GM12878 (cell line): Measurements from ENCODE around the gene CMYA5. TPM values are rescaled to one million over a fixed set of nuclear protein-coding genes. Genes with fewer than 3 reads are reported as not detected.

Experiments used
- ATAC-seq: fragments of 200-7000 bp; cut with Tn5 transposase; 3 replicates; pipeline ENCODE4 v1.9.1; 2020; ENCODE audit warnings: mild to moderate bottlenecking, moderate library complexity
- BruUV-seq: library from RNA; stranded (reverse); fragments of 400-500 nt; replicated peaks from 2 replicates; lab custom pipeline; 2021; lab: Mats Ljungman, UMichigan
- CTCF ChIA-PET: fragments of 300-600 bp; sonication (Branson Sonifier 250); formaldehyde crosslinking; extraction: SDS; loops from one replicate; lab custom pipeline; 2021; ENCODE audit warnings: inconsistent platforms; lab: Yijun Ruan, JAX
- POLR2A ChIA-PET: fragments of 350-600 bp; formaldehyde crosslinking; extraction: SDS; loops from one replicate; lab custom pipeline; 2021; ENCODE audit warnings: inconsistent platforms; lab: Charles Lee
- RAD21 ChIA-PET: fragments of 300-600 bp; sonication (Branson Sonifier 250); formaldehyde crosslinking; loops from one replicate; lab custom pipeline; 2023; ENCODE audit warnings: antibody characterized with exemption; ENCODE audit not compliant: unreplicated experiment; lab: Charles Lee
- SMC1A ChIA-PET: fragments of 300-600 bp; sonication (Branson Sonifier 250); formaldehyde crosslinking; loops from one replicate; lab custom pipeline; 2023; ENCODE audit not compliant: unreplicated experiment, uncharacterized antibody; lab: Charles Lee
- DNase-seq: peaks from one replicate; pipeline ENCODE4 v3.0.0-alpha.2; 2011; ENCODE audit warnings: low read depth, low spot score
- FAIRE-seq: peaks from 3 replicates; lab custom pipeline; 2011; peaks lifted over from hg19 to GRCh38; lab: Jason Lieb, UNC
- H2AFZ ChIP-seq: 2 replicates; pipeline ENCODE4 v1.6.0; 2011; ENCODE audit warnings: low read depth, low read length, control low read depth; ENCODE audit not compliant: control insufficient read depth
- H3K27ac ChIP-seq: 2 replicates; pipeline ENCODE4 v1.5.1; 2011; ENCODE audit warnings: control low read depth; ENCODE audit not compliant: control insufficient read depth, insufficient read depth
- H3K27me3 ChIP-seq, 2 experiments: replicated peaks in 1 of 2; 2 replicates each; pipeline versions ENCODE4 v1.6.0 to v1.6.1; 2011; ENCODE audit warnings: low read length in 1 of 2; ENCODE audit not compliant: control insufficient read depth in 2 of 2, insufficient read depth in 2 of 2
- H3K36me3 ChIP-seq, 2 experiments: 2 replicates each; pipeline ENCODE4 v1.5.1; 2011; ENCODE audit warnings: low read length in 1 of 2; ENCODE audit not compliant: control insufficient read depth in 2 of 2, insufficient read depth in 2 of 2
- H3K4me1 ChIP-seq: 2 replicates; pipeline ENCODE4 v1.6.1; 2011; ENCODE audit warnings: mild to moderate bottlenecking, low read length, moderate library complexity, mixed read lengths; ENCODE audit not compliant: control insufficient read depth, insufficient read depth
- H3K4me2 ChIP-seq: 2 replicates; pipeline ENCODE4 v1.6.0; 2011; ENCODE audit warnings: control low read depth; ENCODE audit not compliant: control insufficient read depth, insufficient read depth
- H3K4me3 ChIP-seq: fragments of 200-600 bp; sonication (generic); 2 replicates; pipeline ENCODE4 v1.5.1; 2016
- H3K79me2 ChIP-seq: 2 replicates; pipeline ENCODE4 v1.6.0; 2011; ENCODE audit warnings: low read length; ENCODE audit not compliant: control insufficient read depth, insufficient read depth
- H3K9ac ChIP-seq: 2 replicates; pipeline ENCODE4 v1.8.0; 2011; ENCODE audit warnings: low read length, control low read depth, mixed read lengths; ENCODE audit not compliant: control insufficient read depth, insufficient read depth
- H3K9me3 ChIP-seq: replicated peaks from 3 replicates; pipeline ENCODE4 v1.5.1; 2011; ENCODE audit warnings: mild to moderate bottlenecking, low read length; ENCODE audit not compliant: control insufficient read depth, insufficient read depth
- H4K20me1 ChIP-seq: 2 replicates; pipeline ENCODE4 v1.6.0; 2011; ENCODE audit not compliant: control insufficient read depth, insufficient read depth
- BMI1 ChIP-seq: fragments of 450-650 bp; IDR thresholded peaks from 2 replicates; pipeline ENCODE4 v1.6.1; 2016; ENCODE audit warnings: mild to moderate bottlenecking, moderate library complexity, borderline replicate concordance
- ESRRA ChIP-seq: IDR thresholded peaks from 2 replicates; pipeline ENCODE4 v1.6.1; 2012; ENCODE audit warnings: mild to moderate bottlenecking, low read length, improper control_type of control experiment
- HDAC2 ChIP-seq: fragments of 200-600 bp; sonication (generic); IDR thresholded peaks from 2 replicates; pipeline ENCODE4 v1.6.1; 2017
- HDGF ChIP-seq: fragments of 450-650 bp; IDR thresholded peaks from 2 replicates; pipeline ENCODE4 v1.6.1; 2016; ENCODE audit warnings: antibody characterized with exemption
- KLF5 ChIP-seq: fragments of 450-650 bp; IDR thresholded peaks from 2 replicates; pipeline ENCODE4 v1.6.1; 2014; ENCODE audit warnings: mild to moderate bottlenecking; ENCODE audit not compliant: partially characterized antibody
- NFXL1 ChIP-seq: fragments of 450-650 bp; IDR thresholded peaks from 2 replicates; pipeline ENCODE4 v1.6.1; 2017; ENCODE audit warnings: antibody characterized with exemption, mild to moderate bottlenecking, borderline replicate concordance
- NFYA ChIP-seq: IDR thresholded peaks from 2 replicates; pipeline ENCODE4 v1.6.1; 2011; ENCODE audit warnings: low read depth, mild to moderate bottlenecking, low read length, improper control_type of control experiment, borderline replicate concordance
- RBBP5 ChIP-seq: fragments of 200-600 bp; sonication (generic); conservative IDR thresholded peaks from 2 replicates; pipeline ENCODE4 v1.6.1; 2016
- RCOR1 ChIP-seq: conservative IDR thresholded peaks from 2 replicates; pipeline ENCODE4 v1.6.1; 2012; ENCODE audit warnings: low read depth, low read length, improper control_type of control experiment
- RUNX3 ChIP-seq: IDR thresholded peaks from 2 replicates; pipeline ENCODE4 v1.6.1; 2012; ENCODE audit warnings: low read length, inconsistent platforms
- TAF1 ChIP-seq: IDR thresholded peaks from 2 replicates; pipeline ENCODE4 v1.6.1; 2011; ENCODE audit warnings: mild to moderate bottlenecking, low read depth, low read length, borderline replicate concordance
- ZNF384 ChIP-seq: IDR thresholded peaks from 2 replicates; pipeline ENCODE4 v1.6.1; 2012; ENCODE audit warnings: low read depth, mild to moderate bottlenecking, low read length, improper control_type of control experiment, borderline replicate concordance
- WGBS: methylation state at CpG from one replicate; pipeline ENCODE4 v1.1.6; 2016; ENCODE audit warnings: low lambda C conversion rate; ENCODE audit not compliant: insufficient replicate concordance, insufficient coverage; ENCODE audit errors: missing lambda C conversion rate; 5-methylcytosine and 5-hydroxymethylcytosine counted together
- in situ Hi-C: fragments of 300-500 bp; cut with MboI; formaldehyde crosslinking; loops from 9 replicates; pipeline ENCODE4 v1.14.3; 2018; ENCODE audit warnings: mixed read lengths
- intact Hi-C: fragments of 100-400 bp; cut with micrococcal nuclease; formaldehyde crosslinking; loops from one replicate; pipeline ENCODE4 v1.14.2; 2022; ENCODE audit not compliant: unreplicated experiment
- polyA plus RNA-seq, 11 experiments: library from polyadenylated mRNA; depleted of rRNA in 4 of 11; unstranded in 6 of 11; stranded (reverse) in 5 of 11; fragments of >200 nt; fragmentation: Nextera tagmentation in 4 of 11; fragmentation: Illumina TruSeq in 1 of 11; extraction: Ambion mirVana in 4 of 11; extraction: Trizol in 1 of 11; gene quantifications; 1 replicate in 1 of 11; 2 replicates in 10 of 11; pipeline versions ENCODE4 v1.2.1 to v1.2.3, GENCODE V29; 2011 to 2016; ENCODE audit warnings: inconsistent platforms in 2 of 11, missing spikeins in 2 of 11, low read depth in 1 of 11
- total RNA-seq, 4 experiments: library from RNA; depleted of rRNA in 3 of 4; stranded (reverse); fragments of >200 nt in 3 of 4; fragmentation: Illumina TruSeq in 1 of 4; extraction: Trizol in 1 of 4; gene quantifications; 2 replicates each; pipeline versions ENCODE4 v1.2.1 to v1.2.3, GENCODE V29; 2013 to 2021
- TF ChIP-seq, protein P1 (sequence below): IDR thresholded peaks from 2 replicates; pipeline ENCODE4 v1.6.1; 2012; ENCODE audit warnings: low read length, inconsistent platforms

The CMYA5 gene
- total and polyA plus RNA-seq, 10 of the 15 experiments (the other 5 are each of a cell fraction or from before 2014, with no cell fraction given) = 0.01 to 0.34 (median 0.16) TPM; not detected in 1

DNA sequence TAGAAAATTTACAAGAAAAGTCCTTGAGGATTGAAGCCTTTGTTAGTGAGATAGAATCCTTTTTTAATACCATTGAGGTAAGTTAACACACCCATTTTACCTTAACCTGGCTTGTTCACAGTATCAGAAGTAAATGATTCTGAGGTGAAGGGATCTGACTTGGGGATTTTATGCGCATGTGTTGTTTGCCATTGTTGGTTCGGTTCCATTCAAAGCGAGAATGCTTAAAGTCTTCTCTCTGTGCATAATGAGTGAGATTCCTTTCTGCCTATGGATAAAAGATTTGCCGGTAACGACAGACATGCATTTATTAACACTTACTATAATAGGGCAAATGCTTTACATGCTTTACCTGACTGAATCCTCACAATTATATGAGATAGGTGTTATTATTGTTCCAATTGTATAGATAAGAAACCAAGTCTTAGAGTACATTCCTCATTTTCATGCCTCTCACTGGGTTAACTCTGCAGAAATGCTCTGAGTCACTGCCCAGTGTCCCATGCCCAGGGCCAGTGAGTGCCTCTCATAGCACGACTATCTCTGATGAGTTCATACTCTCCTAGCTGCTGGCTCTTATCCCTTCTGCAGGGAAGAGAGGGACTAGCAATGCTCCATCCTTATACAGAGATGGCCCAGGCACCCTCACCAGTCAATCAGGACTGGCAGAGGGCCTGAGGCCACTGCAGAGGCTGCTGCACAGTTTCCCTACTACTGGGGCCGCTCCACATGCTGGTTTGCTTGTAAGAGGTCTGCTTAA, 54.4 kb downstream of the CMYA5 start:
- SMC1A ChIA-PET = no interaction called here
- POLR2A ChIA-PET = no interaction called here
- no peak for FAIRE-seq
- RAD21 ChIA-PET = no interaction called here
- Histone ChIP-seq H3K4me2 (no peak overlapping the region), H2AFZ (no peak overlapping the region), H3K36me3 (no peaks in the 10 kb centered on the region), H3K79me2 (no peaks in the 10 kb centered on the region), H3K27me3 (no peaks in the 10 kb centered on the region), H3K4me1 (no peaks in the 10 kb centered on the region), H3K9me3 (no peaks in the 10 kb centered on the region), H3K27ac (no peak overlapping the region), H4K20me1 (no peaks in the 10 kb centered on the region), H3K4me3 (no peak overlapping the region), H3K9ac (no peak overlapping the region)
- DNase-seq = no peak
- ATAC-seq = no peak
- in situ Hi-C loops (no loop called here), intact Hi-C loops (no loop called here)
- no TSS peak for BruUV-seq
- 77% methylated on average over 7 of the region's 7 CpGs for WGBS
- CTCF ChIA-PET = no interaction called here
- TF ChIP-seq, protein P1, sequence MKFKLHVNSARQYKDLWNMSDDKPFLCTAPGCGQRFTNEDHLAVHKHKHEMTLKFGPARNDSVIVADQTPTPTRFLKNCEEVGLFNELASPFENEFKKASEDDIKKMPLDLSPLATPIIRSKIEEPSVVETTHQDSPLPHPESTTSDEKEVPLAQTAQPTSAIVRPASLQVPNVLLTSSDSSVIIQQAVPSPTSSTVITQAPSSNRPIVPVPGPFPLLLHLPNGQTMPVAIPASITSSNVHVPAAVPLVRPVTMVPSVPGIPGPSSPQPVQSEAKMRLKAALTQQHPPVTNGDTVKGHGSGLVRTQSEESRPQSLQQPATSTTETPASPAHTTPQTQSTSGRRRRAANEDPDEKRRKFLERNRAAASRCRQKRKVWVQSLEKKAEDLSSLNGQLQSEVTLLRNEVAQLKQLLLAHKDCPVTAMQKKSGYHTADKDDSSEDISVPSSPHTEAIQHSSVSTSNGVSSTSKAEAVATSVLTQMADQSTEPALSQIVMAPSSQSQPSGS = no peak
- TF ChIP-seq BMI1 (no peak), ZNF384 (no peak), RBBP5 (no peak), NFYA (no peak), KLF5 (no peak), HDGF (no peak), RCOR1 (no peak), HDAC2 (no peak), RUNX3 (no peak), TAF1 (no peak), NFXL1 (no peak), ESRRA (no peak)
